K562 (cell line): ENCODE results near the gene RASGRP2. TPM values are rescaled to one million over a fixed set of nuclear protein-coding genes. Genes with fewer than 3 reads are reported as not detected.

Experiments
- ARID2 ChIP-seq: fragments of 450-650 bp; IDR thresholded peaks from 2 replicates; pipeline ENCODE4 v1.6.1; 2017; ENCODE audit warnings: antibody characterized with exemption, mild to moderate bottlenecking
- CBX3 ChIP-seq, 2 experiments: IDR thresholded peaks; 1 replicate in 1 of 2; 2 replicates in 1 of 2; pipeline ENCODE4 v1.6.1; 2012; ENCODE audit warnings: inconsistent platforms in 2 of 2, low read length in 2 of 2, borderline replicate concordance in 1 of 2, control low read depth in 1 of 2
- GATAD2A ChIP-seq: fragments of 450-650 bp; IDR thresholded peaks from 2 replicates; pipeline ENCODE4 v1.6.1; 2017
- HOXB6 ChIP-seq: fragments of 250-450 bp; sonication (Bioruptor Pico); IDR thresholded peaks from 2 replicates; pipeline ENCODE4 v1.5.1; 2022; ENCODE audit warnings: mild to moderate bottlenecking, borderline replicate concordance
- PHB2 ChIP-seq: fragments of 450-650 bp; IDR thresholded peaks from 2 replicates; pipeline ENCODE4 v1.6.1; 2017; ENCODE audit warnings: low read depth
- PML ChIP-seq: IDR thresholded peaks from 2 replicates; pipeline ENCODE4 v1.6.1; 2012; ENCODE audit warnings: low read length, inconsistent platforms
- POLR2H ChIP-seq: IDR thresholded peaks from 2 replicates; pipeline ENCODE4 v1.6.1; 2016; ENCODE audit warnings: missing genetic modification characterization, low read depth, mild to moderate bottlenecking, control low read depth, missing compliant biosample characterization, moderate library complexity
- RFX5 ChIP-seq: IDR thresholded peaks from 2 replicates; pipeline ENCODE4 v1.6.1; 2011; ENCODE audit warnings: low read depth, mild to moderate bottlenecking, improper control_type of control experiment, low read length
- SMARCE1 ChIP-seq: fragments of 450-650 bp; IDR thresholded peaks from 2 replicates; pipeline ENCODE4 v1.7.1; 2016; ENCODE audit warnings: mild to moderate bottlenecking
- SRF ChIP-seq, 2 experiments: fragments of 250-450, 450-650 bp in 1 of 2; sonication (Bioruptor Pico) in 1 of 2; sonication (generic) in 1 of 2; formaldehyde crosslinking; IDR thresholded peaks; 2 replicates each; pipeline versions ENCODE4 v1.5.0 to v1.5.1; 2020 to 2022; ENCODE audit warnings: mild to moderate bottlenecking in 1 of 2, missing genetic modification reagents in 1 of 2
- SRSF1 ChIP-seq: fragments of 200-400 bp; formaldehyde crosslinking; IDR thresholded peaks from 2 replicates; pipeline ENCODE4 v1.6.1; 2017; ENCODE audit warnings: mild to moderate bottlenecking, low read depth, low read length, moderate library complexity
- ZBTB11 ChIP-seq, 3 experiments: fragments of 200-800 bp in 1 of 3; fragments of 250-450 bp in 1 of 3; fragments of 450-650 bp in 1 of 3; sonication (Bioruptor Pico) in 1 of 3; sonication (Bioruptor generic) in 1 of 3; formaldehyde crosslinking in 1 of 3; IDR thresholded peaks; 2 replicates each; pipeline versions ENCODE4 v1.6.1 to v1.8.0; 2016 to 2022; ENCODE audit warnings: mild to moderate bottlenecking in 2 of 3, missing genetic modification characterization in 2 of 3, missing compliant biosample characterization in 1 of 3, moderate library complexity in 1 of 3
- ZEB2 ChIP-seq: fragments of 450-650 bp; IDR thresholded peaks from 2 replicates; pipeline ENCODE4 v1.6.1; 2016
- ZNF239 ChIP-seq: fragments of 250-450 bp; sonication (Bioruptor Pico); IDR thresholded peaks from 2 replicates; pipeline ENCODE4 v1.4.0; 2020; ENCODE audit warnings: mild to moderate bottlenecking
- ZNF407 ChIP-seq: fragments of 450-650 bp; IDR thresholded peaks from 2 replicates; pipeline ENCODE4 v1.6.1; 2016; ENCODE audit warnings: low read depth
- polyA plus RNA-seq, 8 experiments: library from polyadenylated mRNA; depleted of rRNA in 4 of 8; stranded (reverse) in 5 of 8; unstranded in 3 of 8; fragments of >200 nt; fragmentation: Nextera tagmentation in 2 of 8; fragmentation: Illumina TruSeq in 1 of 8; extraction: Ambion mirVana in 2 of 8; extraction: Trizol in 1 of 8; gene quantifications; 2 replicates each; pipeline versions ENCODE4 v1.2.1 to v1.2.3, GENCODE V29; 2011 to 2014; ENCODE audit warnings: inconsistent platforms in 1 of 8, missing spikeins in 1 of 8
- total RNA-seq, 7 experiments: library from RNA; depleted of rRNA in 6 of 7; stranded (reverse); fragments of >200 nt in 6 of 7; fragmentation: Illumina TruSeq in 2 of 7; extraction: Trizol in 2 of 7; gene quantifications; 2 replicates each; pipeline versions ENCODE4 v1.2.1 to v1.2.3, GENCODE V29; 2011 to 2021; ENCODE audit warnings: low replicate concordance in 1 of 7

RASGRP2 gene
- total and polyA plus RNA-seq, 9 of the 15 experiments (the other 6 are each of a cell fraction or from before 2014, with no cell fraction given) = 0.87 to 22.7 (median 5.5) TPM

- peak; percentile 61; the same call in 1 of the 2 replicates for TF ChIP-seq SMARCE1
- 0 out of 2 replicates have a peak, but pooled peaks have one; percentile 28 for TF ChIP-seq ARID2
- 0 out of 3 replicates have a peak, but pooled peaks of 1 of the 2 experiments have one; percentile 25 for TF ChIP-seq CBX3 (IDR thresholded peaks at IDR 0.05; ENCODE audit: borderline replicate concordance in 1 of 2, low read length in 2 of 2)
- 0 out of 2 replicates have a peak, but pooled peaks have one; percentile 12 for TF ChIP-seq PHB2
- TF ChIP-seq HOXB6 = no peak
- TF ChIP-seq ZNF407 = no peak
- TF ChIP-seq POLR2H (tag) = no peak
- TF ChIP-seq ZEB2 = no peak
- TF ChIP-seq PML = no peak
- no peak for TF ChIP-seq ZBTB11 (CRISPR knock-in tag; IDR thresholded peaks at IDR 0.05)
- TF ChIP-seq ZNF239 (CRISPR knock-in tag) = no peak
- no peak for TF ChIP-seq RFX5
- no peak; a peak in 1 of 4 replicates for TF ChIP-seq SRF (CRISPR knock-in tag; IDR thresholded peaks at IDR 0.05)
- TF ChIP-seq GATAD2A = no peak
- TF ChIP-seq SRSF1 = no peak
Measured at GRCh38 chr11:64743591-64744543, at the start of gene RASGRP2 (continued).
